Hippocampal formation (tissue), 2 donors: ENCODE data around the gene KIR2DL1.
"Not testable (repeated sequence)": the region's sequence is repeated elsewhere in the genome, so short reads cannot be mapped to it uniquely, and the experiment has no call there.

Source experiments
- DNase-seq, 2 donors: peaks; one replicate each; lab custom pipeline; 2025; lab: John Stamatoyannopoulos, UW

The KIR2DL1 gene

GRCh38 chr19:54817670-54818536 lies 48.3 kb downstream of the KIR2DL1 start:
- no peak for DNase-seq

DNA sequence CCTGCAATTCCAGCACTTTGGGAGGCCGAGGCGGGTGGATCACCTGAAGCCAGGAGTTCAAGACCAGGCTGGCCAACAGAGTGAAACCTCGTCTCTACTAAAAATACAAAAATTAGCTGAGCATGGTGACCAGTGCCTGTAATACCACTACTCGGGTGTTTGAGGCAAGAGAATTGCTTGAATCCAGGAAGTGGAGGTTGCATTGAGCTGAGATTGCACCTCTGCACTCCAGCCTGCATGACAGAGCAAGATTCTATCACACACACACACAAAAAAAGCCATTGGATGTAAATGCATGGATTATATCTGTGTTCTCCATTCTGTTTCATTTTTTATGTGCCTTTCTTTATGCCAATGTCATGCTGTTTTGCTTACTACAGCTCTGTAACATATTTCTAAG lies 54.8 kb downstream of the KIR2DL1 start:
- DNase-seq = not testable (repeated sequence)

DNA sequence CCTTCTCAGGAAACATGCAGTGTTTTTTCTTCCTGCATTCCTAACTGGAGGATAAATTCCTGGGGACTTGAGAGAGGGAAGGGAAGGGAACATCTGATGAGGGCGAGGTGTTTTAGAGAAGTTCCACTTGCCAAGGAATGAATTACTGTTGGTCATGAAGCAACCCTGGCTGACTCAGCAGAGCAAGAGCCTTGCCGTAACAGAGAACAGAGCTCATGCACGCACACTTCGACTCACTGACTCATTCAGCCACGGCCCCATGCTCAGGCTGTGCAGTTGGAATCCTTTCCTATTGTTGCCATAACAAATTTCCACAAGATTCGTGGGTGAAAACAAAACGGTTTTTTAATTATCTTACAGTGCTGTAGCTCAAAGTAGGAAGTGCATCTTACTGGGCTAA lies 55.7 kb downstream of the KIR2DL1 start:
- DNase-seq = not testable (repeated sequence)

DNA sequence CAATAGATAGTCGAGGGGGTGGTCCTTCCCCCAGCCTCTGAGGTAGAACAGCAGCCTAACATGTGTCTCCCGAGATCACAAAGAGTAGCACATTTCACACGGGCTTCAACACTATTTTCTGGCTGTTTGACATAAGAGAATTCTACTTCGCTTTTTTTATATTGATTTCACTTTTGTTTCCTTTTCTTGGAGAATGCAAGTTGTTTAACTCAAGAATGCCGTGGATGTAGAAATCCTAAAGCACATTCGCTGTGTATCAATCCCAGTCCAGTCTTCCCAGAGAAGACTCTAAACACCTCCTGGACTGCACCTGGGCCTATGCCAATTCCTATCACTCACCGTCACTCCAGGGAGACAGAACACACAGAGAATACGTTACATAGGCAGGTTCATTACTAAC lies 58.5 kb downstream of the KIR2DL1 start:
- DNase-seq = not testable (repeated sequence)

DNA sequence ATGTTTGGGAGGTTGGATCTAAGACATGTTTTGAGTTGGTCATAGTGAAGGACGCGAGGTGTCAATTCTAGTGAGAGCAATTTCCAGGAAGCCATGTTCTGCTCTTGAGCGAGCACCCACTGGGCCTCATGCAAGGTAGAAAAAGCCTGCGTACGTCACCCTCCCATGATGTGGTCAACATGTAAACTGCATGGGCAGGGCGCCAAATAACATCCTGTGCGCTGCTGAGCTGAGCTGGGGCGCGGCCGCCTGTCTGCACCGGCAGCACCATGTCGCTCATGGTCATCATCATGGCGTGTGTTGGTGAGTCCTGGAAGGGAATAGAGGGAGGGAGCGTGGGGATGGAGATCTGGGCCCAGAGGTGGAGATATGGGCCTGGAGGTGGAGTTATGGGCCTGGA lies 62.9 kb downstream of the KIR2DL1 start, which contains the start of gene KIR2DS4:
KIR2DS4 (plus strand) TSS at position 181 of the 400 bp plus-strand sequence.
- DNase-seq = not testable (repeated sequence)
